ENCODE results near the gene PPP2R3B.

PPP2R3B gene

GRCh38 chrX:400258-400657, 13.6 kb upstream of the PPP2R3B start:
- no peak for TF ChIP-seq CTCF (IDR thresholded peaks at IDR 0.05; ENCODE audit: extremely low read depth, insufficient read depth, missing control alignments)
- DNase-seq (ENCODE audit: low spot score) = no peak
- in situ Hi-C loops (cut with MboI; ENCODE audit: low pct_unique_long_range_greater_than_20kb, low sequenced_read_pairs, unreplicated experiment) = no loop called here

- TF ChIP-seq CTCF (IDR thresholded peaks at IDR 0.05; ENCODE audit: extremely low read depth, insufficient read depth, missing control alignments) = no peak
- in situ Hi-C loops (cut with MboI; ENCODE audit: low pct_unique_long_range_greater_than_20kb, low sequenced_read_pairs, unreplicated experiment) = no loop called here
- DNase-seq (ENCODE audit: low spot score) = no peak
Measured at GRCh38 chrX:397575-397974, 10.9 kb upstream of the PPP2R3B start.

- DNase-seq (ENCODE audit: low spot score) = no peak
- in situ Hi-C loops (cut with MboI; ENCODE audit: low pct_unique_long_range_greater_than_20kb, low sequenced_read_pairs, unreplicated experiment) = no loop called here
- TF ChIP-seq CTCF (IDR thresholded peaks at IDR 0.05; ENCODE audit: extremely low read depth, insufficient read depth, missing control alignments) = no peak
Measured at GRCh38 chrX:394830-395229, 8.1 kb upstream of the PPP2R3B start.

- TF ChIP-seq CTCF (IDR thresholded peaks at IDR 0.05; ENCODE audit: extremely low read depth, insufficient read depth, missing control alignments) = no peak
- no peak for DNase-seq (ENCODE audit: low spot score)
- in situ Hi-C loops (cut with MboI; ENCODE audit: low pct_unique_long_range_greater_than_20kb, low sequenced_read_pairs, unreplicated experiment) = no loop called here
Measured at GRCh38 chrX:392575-392846, 5.8 kb upstream of the PPP2R3B start.

- DNase-seq (ENCODE audit: low spot score) = no peak
- TF ChIP-seq CTCF (IDR thresholded peaks at IDR 0.05; ENCODE audit: extremely low read depth, insufficient read depth, missing control alignments) = no peak
- in situ Hi-C loops (cut with MboI; ENCODE audit: low pct_unique_long_range_greater_than_20kb, low sequenced_read_pairs, unreplicated experiment) = no loop called here
Measured at GRCh38 chrX:391717-392574, 5.2 kb upstream of the PPP2R3B start.

GRCh38 chrX:390459-390858, 3.8 kb upstream of the PPP2R3B start:
- no peak for TF ChIP-seq CTCF (IDR thresholded peaks at IDR 0.05; ENCODE audit: extremely low read depth, insufficient read depth, missing control alignments)
- no peak for DNase-seq (ENCODE audit: low spot score)
- in situ Hi-C loops (cut with MboI; ENCODE audit: low pct_unique_long_range_greater_than_20kb, low sequenced_read_pairs, unreplicated experiment) = no loop called here
